ENCODE results near the gene GASK1A.

GRCh38 chr3:43019826-43020225, 40.7 kb downstream of the GASK1A start:
- TF ChIP-seq EZH2phosphoT487 (IDR thresholded peaks at IDR 0.05; ENCODE audit: low read depth) (no peak), CTCF (IDR thresholded peaks at IDR 0.05; ENCODE audit: low read depth, low read length) (no peak)

All from OCI-LY3 (cell line).